Skin of body (tissue), 2 donors: ENCODE data around the gene ERCC4. TPM values are rescaled to one million over a fixed set of nuclear protein-coding genes. Genes with fewer than 3 reads are reported as not detected.
"Not testable (repeated sequence)": the region's sequence is repeated elsewhere in the genome, so short reads cannot be mapped to it uniquely, and the experiment has no call there.

Experiments
- DNase-seq: peaks from one replicate; lab custom pipeline; 2025; lab: John Stamatoyannopoulos, UW
- total RNA-seq: library from RNA; depleted of rRNA; stranded (reverse); fragments of >200 nt; gene quantifications from one replicate; pipeline ENCODE4 v1.2.3, GENCODE V29; 2014

Gene ERCC4
- 7.6 TPM for total RNA-seq

- DNase-seq, result peak; percentile 100
Measured at GRCh38 chr16:13919683-13920509, at the start of gene ERCC4. ERCC4 (plus strand) TSS chr16:13920154; CDS start chr16:13920166, 12 bp downstream.

- DNase-seq, result no peak
Measured at GRCh38 chr16:13873835-13874438, 46.0 kb upstream of the ERCC4 start.

- no peak for DNase-seq
Measured at GRCh38 chr16:13875614-13876284, 44.2 kb upstream of the ERCC4 start.

- DNase-seq, result no peak
Measured at GRCh38 chr16:13883276-13883675, 36.7 kb upstream of the ERCC4 start.

GRCh38 chr16:13883881-13884280 is 36.1 kb upstream of the ERCC4 start:
- DNase-seq, result no peak

GRCh38 chr16:13885700-13886099 is 34.3 kb upstream of the ERCC4 start:
- DNase-seq, result no peak

GRCh38 chr16:13886608-13887007 is 33.3 kb upstream of the ERCC4 start:
- DNase-seq, result no peak

GRCh38 chr16:13889323-13889722 is 30.6 kb upstream of the ERCC4 start:
- not testable (repeated sequence) for DNase-seq

- no peak for DNase-seq
Measured at GRCh38 chr16:13892301-13892700, 27.7 kb upstream of the ERCC4 start.

- DNase-seq, result no peak
Measured at GRCh38 chr16:13895516-13895915, 24.4 kb upstream of the ERCC4 start.

- no peak for DNase-seq
Measured at GRCh38 chr16:13896543-13897182, 23.3 kb upstream of the ERCC4 start.

- DNase-seq, result no peak
Measured at GRCh38 chr16:13897806-13898205, 22.1 kb upstream of the ERCC4 start.

GRCh38 chr16:13898233-13898632 is 21.7 kb upstream of the ERCC4 start:
- DNase-seq, result no peak

GRCh38 chr16:13902052-13902451 is 17.9 kb upstream of the ERCC4 start:
- DNase-seq, result no peak

- DNase-seq, result no peak
Measured at GRCh38 chr16:13902677-13903076, 17.3 kb upstream of the ERCC4 start.

GRCh38 chr16:13904179-13904691 is 15.7 kb upstream of the ERCC4 start:
- no peak for DNase-seq

- DNase-seq, result not testable (repeated sequence)
Measured at GRCh38 chr16:13904822-13905221, 15.1 kb upstream of the ERCC4 start.

- no peak for DNase-seq
Measured at GRCh38 chr16:13906168-13907089, 13.5 kb upstream of the ERCC4 start.

- DNase-seq, result no peak
Measured at GRCh38 chr16:13907431-13907830, 12.5 kb upstream of the ERCC4 start.

- DNase-seq, result no peak
Measured at GRCh38 chr16:13909069-13909468, 10.9 kb upstream of the ERCC4 start.
